A549 (cell line): ENCODE measurements around the gene CCDC14. TPM values are rescaled to one million over a fixed set of nuclear protein-coding genes. Genes with fewer than 3 reads are reported as not detected.

Source experiments
- ATAC-seq, 2 experiments: fragments of 200-7000 bp in 1 of 2; fragments of >200 bp in 1 of 2; cut with Nextera tagmentation in 1 of 2; cut with Tn5 transposase in 1 of 2; 3 replicates each; pipeline versions ENCODE4 v1.8.0 to v1.9.1; 2018 to 2020; ENCODE audit warnings: mild to moderate bottlenecking in 1 of 2, moderate library complexity in 1 of 2
- CTCF ChIA-PET: fragments of 300-600 bp; sonication (Branson Sonifier 250); formaldehyde crosslinking; extraction: SDS; loops from one replicate; lab custom pipeline; 2021; ENCODE audit warnings: antibody characterized with exemption, inconsistent platforms; lab: Yijun Ruan, JAX
- POLR2A ChIA-PET: fragments of 350-600 bp; formaldehyde crosslinking; extraction: SDS; loops from one replicate; lab custom pipeline; 2021; ENCODE audit warnings: antibody characterized with exemption, inconsistent platforms; lab: Yijun Ruan, JAX
- DNase-seq, 2 experiments: peaks; one replicate each; pipeline versions ENCODE4 v3.0.0 to v3.0.0-alpha.2; 2011 to 2016; ENCODE audit warnings: low read depth in 1 of 2, low spot score in 1 of 2
- FAIRE-seq: peaks from 2 replicates; lab custom pipeline; 2011; peaks lifted over from hg19 to GRCh38; lab: Jason Lieb, UNC
- H3K27ac ChIP-seq, 2 experiments: fragments of >200 bp; sonication (Bioruptor Twin); formaldehyde crosslinking; 3 replicates each; pipeline ENCODE4 v1.5.1; 2016 to 2017
- H3K4me1 ChIP-seq: fragments of >200 bp; sonication (Bioruptor Twin); formaldehyde crosslinking; 3 replicates; pipeline ENCODE4 v1.6.1; 2016
- H3K4me2 ChIP-seq: fragments of >200 bp; sonication (Bioruptor Twin); formaldehyde crosslinking; 3 replicates; pipeline ENCODE4 v1.6.1; 2016
- H3K4me3 ChIP-seq: fragments of >200 bp; sonication (Bioruptor Twin); formaldehyde crosslinking; 3 replicates; pipeline ENCODE4 v1.5.1; 2016
- H3K9me3 ChIP-seq: fragments of >200 bp; sonication (Bioruptor Twin); formaldehyde crosslinking; 3 replicates; pipeline ENCODE4 v1.6.1; 2016
- BCL3 ChIP-seq: fragments of >200 bp; sonication (Bioruptor Twin); formaldehyde crosslinking; IDR thresholded peaks from 3 replicates; pipeline ENCODE4 v1.6.1; 2016
- CBX2 ChIP-seq: fragments of 200-600 bp; sonication (generic); IDR thresholded peaks from 2 replicates; pipeline ENCODE4 v1.6.1; 2016; ENCODE audit warnings: low read depth, mild to moderate bottlenecking, borderline replicate concordance
- EHF ChIP-seq: fragments of 250-450 bp; sonication (Bioruptor Pico); IDR thresholded peaks from 2 replicates; pipeline ENCODE4 v1.5.0; 2020; ENCODE audit warnings: mild to moderate bottlenecking
- ESRRA ChIP-seq: fragments of 150-350 bp; IDR thresholded peaks from 2 replicates; pipeline ENCODE4 v1.6.1; 2014; ENCODE audit warnings: mild to moderate bottlenecking, low read length, borderline replicate concordance
- FOXS1 ChIP-seq: fragments of 250-450 bp; sonication (Bioruptor Pico); IDR thresholded peaks from 2 replicates; pipeline ENCODE4 v1.5.0; 2020; ENCODE audit warnings: mild to moderate bottlenecking, moderate library complexity
- HDAC2 ChIP-seq: fragments of 200-600 bp; sonication (generic); IDR thresholded peaks from 2 replicates; pipeline ENCODE4 v1.6.1; 2016
- HES2 ChIP-seq: fragments of >200 bp; sonication (Bioruptor Twin); formaldehyde crosslinking; IDR thresholded peaks from 2 replicates; pipeline ENCODE4 v1.6.1; 2016
- HEYL ChIP-seq: fragments of 250-450 bp; sonication (Bioruptor Pico); IDR thresholded peaks from 2 replicates; pipeline ENCODE4 v1.8.0; 2021; ENCODE audit warnings: mild to moderate bottlenecking, moderate library complexity
- JUNB ChIP-seq: fragments of >200 bp; sonication (Bioruptor Twin); formaldehyde crosslinking; IDR thresholded peaks from 2 replicates; pipeline ENCODE4 v1.6.1; 2016
- KDM1A ChIP-seq: fragments of 200-600 bp; sonication (generic); IDR thresholded peaks from 2 replicates; pipeline ENCODE4 v1.6.1; 2016; ENCODE audit warnings: low read depth, mild to moderate bottlenecking
- MAFK ChIP-seq: fragments of 450-650 bp; IDR thresholded peaks from 2 replicates; pipeline ENCODE4 v1.6.1; 2014; ENCODE audit not compliant: partially characterized antibody
- MYC ChIP-seq: IDR thresholded peaks from 2 replicates; pipeline ENCODE4 v1.6.1; 2012; ENCODE audit warnings: mild to moderate bottlenecking, inconsistent platforms, low read length, improper control_type of control experiment, borderline replicate concordance
- NFE2L2 ChIP-seq: fragments of 150-350 bp; conservative IDR thresholded peaks from 2 replicates; pipeline ENCODE4 v1.6.1; 2014; ENCODE audit warnings: low read length
- NPAS2 ChIP-seq: fragments of 250-450 bp; sonication (Bioruptor Pico); IDR thresholded peaks from 2 replicates; pipeline ENCODE4 v1.8.0; 2022; ENCODE audit warnings: mild to moderate bottlenecking, moderate library complexity, borderline replicate concordance
- PBX3 ChIP-seq: IDR thresholded peaks from 2 replicates; pipeline ENCODE4 v1.6.1; 2012
- POLR2A ChIP-seq: IDR thresholded peaks from 2 replicates; pipeline ENCODE4 v1.6.1; 2012; ENCODE audit warnings: mild to moderate bottlenecking, low read length
- POLR2AphosphoS2 ChIP-seq: conservative IDR thresholded peaks from 2 replicates; pipeline ENCODE4 v1.6.1; 2012; ENCODE audit warnings: low read length, improper control_type of control experiment, inconsistent platforms
- RAD21 ChIP-seq, 2 experiments: fragments of >200 bp in 1 of 2; sonication (Bioruptor Twin) in 1 of 2; formaldehyde crosslinking in 1 of 2; IDR thresholded peaks in 1 of 2; conservative IDR thresholded peaks in 1 of 2; 2 replicates in 1 of 2; 3 replicates in 1 of 2; pipeline ENCODE4 v1.6.1; 2012 to 2018; ENCODE audit warnings: inconsistent platforms in 1 of 2
- RARB ChIP-seq: fragments of 250-450 bp; sonication (Bioruptor Pico); IDR thresholded peaks from 2 replicates; pipeline ENCODE4 v1.8.0; 2021; ENCODE audit warnings: mild to moderate bottlenecking, moderate library complexity
- SREBF2 ChIP-seq: fragments of 450-650 bp; IDR thresholded peaks from 2 replicates; pipeline ENCODE4 v1.6.1; 2014; ENCODE audit warnings: mild to moderate bottlenecking, moderate library complexity
- TP53 ChIP-seq: fragments of 250-450 bp; sonication (Bioruptor Pico); IDR thresholded peaks from 2 replicates; pipeline ENCODE4 v1.5.0; 2021; ENCODE audit warnings: mild to moderate bottlenecking, moderate library complexity
- USF2 ChIP-seq: fragments of 450-650 bp; IDR thresholded peaks from 2 replicates; pipeline ENCODE4 v1.6.1; 2014; ENCODE audit warnings: antibody characterized with exemption
- ZFP36 ChIP-seq: fragments of 450-650 bp; IDR thresholded peaks from 2 replicates; pipeline ENCODE4 v1.6.1; 2014; ENCODE audit warnings: borderline replicate concordance; ENCODE audit not compliant: partially characterized antibody
- ZNF302 ChIP-seq: fragments of 250-450 bp; sonication (Bioruptor Pico); IDR thresholded peaks from 2 replicates; pipeline ENCODE4 v1.9.0; 2021; ENCODE audit warnings: inconsistent platforms, mild to moderate bottlenecking, moderate library complexity
- ZSCAN20 ChIP-seq: fragments of 250-450 bp; sonication (Bioruptor Pico); IDR thresholded peaks from 2 replicates; pipeline ENCODE4 v1.8.0; 2022; ENCODE audit warnings: mild to moderate bottlenecking, moderate library complexity
- WGBS: methylation state at CpG from one replicate; pipeline ENCODE4 v1.1.6; 2017; ENCODE audit errors: missing lambda C conversion rate; 5-methylcytosine and 5-hydroxymethylcytosine counted together
- polyA plus RNA-seq, 4 experiments: library from polyadenylated mRNA; depleted of rRNA in 3 of 4; stranded (reverse); fragments of >200 nt; fragmentation: RNase III in 1 of 4; extraction: RNeasy Plus Mini Kit Qiagen cat#74134 plus additional on column Dnase treatment in 1 of 4; gene quantifications; 2 replicates in 3 of 4; 3 replicates in 1 of 4; pipeline ENCODE4 v1.2.3, GENCODE V29; 2011 to 2017

CCDC14 gene
- polyA plus RNA-seq, 2 of the 4 experiments (the other 2 are of a cell fraction) = 29.3 to 71.4 TPM

DNA sequence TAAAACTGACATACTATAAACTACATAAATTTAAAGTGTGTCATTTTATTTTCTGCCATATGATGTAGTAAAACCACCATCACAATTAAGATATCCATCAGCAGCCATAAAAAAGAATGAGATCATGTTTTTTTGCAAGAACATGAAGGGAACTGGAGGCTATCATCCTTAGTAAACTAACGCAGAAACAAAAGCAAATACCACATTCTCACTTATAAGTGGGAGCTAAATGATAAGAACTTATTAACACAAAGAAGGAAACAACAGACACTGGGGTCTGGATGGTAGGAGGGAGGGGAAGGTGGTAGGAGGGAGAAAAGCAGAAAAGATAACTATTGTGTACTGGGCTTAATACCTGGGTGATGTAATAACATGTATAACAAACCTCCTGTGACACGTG lies 24.6 kb downstream of the CCDC14 start:
- Histone ChIP-seq H3K4me1 (0 out of 3 replicates have a peak, but pooled peaks cover 3% of the 10 kb centered on the region), H3K4me2 (no peak overlapping the region), H3K9me3 (no peaks in the 10 kb centered on the region), H3K4me3 (no peak overlapping the region), H3K27ac (no peak overlapping the region)
- ATAC-seq (no peak), FAIRE-seq (peak; percentile 7), DNase-seq (no peak)
- TF ChIP-seq ESRRA (no peak), CBX2 (no peak), MAFK (no peak), PBX3 (no peak), NPAS2 (CRISPR knock-in tag) (no peak), TP53 (no peak), POLR2A (no peak), KDM1A (no peak), ZSCAN20 (CRISPR knock-in tag) (no peak), JUNB (no peak), ZFP36 (no peak), BCL3 (no peak), NFE2L2 (no peak), EHF (CRISPR knock-in tag) (no peak), RAD21 (conservative IDR thresholded peaks at IDR 0.05 in 1 of 2, IDR thresholded peaks at IDR 0.05 in 1 of 2) (no peak), ZNF302 (CRISPR knock-in tag) (no peak), POLR2AphosphoS2 (no peak), RARB (CRISPR knock-in tag) (no peak), HDAC2 (no peak)
- WGBS = 92% methylated on average over 2 of the region's 2 CpGs
- POLR2A ChIA-PET = no interaction called here
- CTCF ChIA-PET = interaction anchor here (1.2 kb wide), 1 partner anchor 44 kb away, joined by 3 read pairs; no protein-coding TSS in a partner anchor

DNA sequence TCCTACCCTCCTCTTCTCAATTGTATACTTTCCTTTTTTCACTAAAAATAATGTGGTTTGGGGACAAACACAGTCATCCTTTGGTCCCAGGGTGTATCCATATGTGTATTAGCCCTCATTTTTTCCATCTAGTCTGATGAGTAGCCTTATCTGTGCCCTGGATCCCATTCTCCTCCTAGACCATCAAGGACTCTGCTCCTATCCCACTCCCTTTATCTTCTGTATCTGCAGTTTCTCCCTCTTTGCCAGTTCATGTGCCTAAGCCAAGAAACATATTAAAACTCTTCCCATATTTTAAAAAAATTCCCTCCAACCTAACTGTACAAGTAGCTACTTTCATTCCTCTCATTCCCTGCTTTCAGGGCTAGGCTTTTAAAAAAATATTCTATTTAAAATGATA lies 25.2 kb downstream of the CCDC14 start:
- DNase-seq = no peak
- ATAC-seq = no peak
- no peak for FAIRE-seq
- no peak overlapping the region for H3K4me2 ChIP-seq
- H3K9me3 ChIP-seq = no peaks in the 10 kb centered on the region
- H3K4me1 ChIP-seq = 0 out of 3 replicates have a peak, but pooled peaks cover 3% of the 10 kb centered on the region
- no peak for TF ChIP-seq MYC
- no peak for TF ChIP-seq HEYL (CRISPR knock-in tag)
- TF ChIP-seq POLR2AphosphoS2 = no peak
- no peak for TF ChIP-seq FOXS1 (CRISPR knock-in tag)
- POLR2A ChIA-PET = no interaction called here
- no peak overlapping the region for H3K4me3 ChIP-seq
- CTCF ChIA-PET = interaction anchor here (1.2 kb wide), 1 partner anchor 44 kb away, joined by 3 read pairs; no protein-coding TSS in a partner anchor
- no peak overlapping the region for H3K27ac ChIP-seq

DNA sequence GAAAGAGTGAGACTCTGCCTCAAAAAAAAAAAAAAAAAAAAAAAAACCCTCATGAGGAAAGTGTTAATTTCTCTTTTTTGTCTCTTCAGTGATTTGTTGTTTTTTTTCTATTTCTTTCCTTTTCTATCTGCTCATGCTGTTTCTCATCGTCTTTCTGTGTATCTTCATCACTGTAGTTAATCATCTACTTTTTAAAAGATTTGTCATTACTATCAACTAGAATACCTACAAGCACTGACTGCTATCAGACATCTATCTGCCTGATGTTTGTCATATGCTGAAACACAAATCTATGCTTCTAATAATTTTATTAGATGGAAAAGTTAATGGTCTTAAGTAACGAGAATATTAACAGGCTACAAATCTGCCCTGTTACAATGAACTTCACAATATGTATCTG lies 26.8 kb downstream of the CCDC14 start:
- ChIA-PET POLR2A (no interaction called here), CTCF (no interaction called here)
- FAIRE-seq = no peak
- H3K4me1 ChIP-seq = 0 out of 3 replicates have a peak, but pooled peaks cover 3% of the 10 kb centered on the region
- ATAC-seq = no peak
- H3K27ac ChIP-seq = no peak overlapping the region
- TF ChIP-seq MAFK (no peak), ZSCAN20 (CRISPR knock-in tag) (no peak), MYC (no peak), JUNB (no peak), RAD21 (conservative IDR thresholded peaks at IDR 0.05 in 1 of 2, IDR thresholded peaks at IDR 0.05 in 1 of 2) (no peak), SREBF2 (no peak), CBX2 (no peak), NFE2L2 (no peak), HES2 (no peak), EHF (CRISPR knock-in tag) (no peak), USF2 (no peak), ZNF302 (CRISPR knock-in tag) (no peak)
- H3K9me3 ChIP-seq = no peaks in the 10 kb centered on the region
- WGBS = 63% methylated on average over 2 of the region's 2 CpGs
- H3K4me3 ChIP-seq = no peak overlapping the region
- no peak overlapping the region for H3K4me2 ChIP-seq
- no peak for DNase-seq
